B cell (primary cell): ENCODE results near the gene FBXO42.

Experiments used
- EZH2 ChIP-seq: IDR thresholded peaks from 2 replicates; pipeline ENCODE4 v1.6.1; 2012; ENCODE audit warnings: borderline replicate concordance, low read depth, mild to moderate bottlenecking, moderate library complexity, low read length; ENCODE audit not compliant: insufficient read depth, poor library complexity, severe bottlenecking
- TF ChIP-seq, protein P1 (sequence below): fragments of 200-600 bp; IDR thresholded peaks from one replicate; pipeline ENCODE4 v1.8.0; 2022; ENCODE audit warnings: antibody characterized with exemption, mild to moderate bottlenecking

- TF ChIP-seq, protein P1, sequence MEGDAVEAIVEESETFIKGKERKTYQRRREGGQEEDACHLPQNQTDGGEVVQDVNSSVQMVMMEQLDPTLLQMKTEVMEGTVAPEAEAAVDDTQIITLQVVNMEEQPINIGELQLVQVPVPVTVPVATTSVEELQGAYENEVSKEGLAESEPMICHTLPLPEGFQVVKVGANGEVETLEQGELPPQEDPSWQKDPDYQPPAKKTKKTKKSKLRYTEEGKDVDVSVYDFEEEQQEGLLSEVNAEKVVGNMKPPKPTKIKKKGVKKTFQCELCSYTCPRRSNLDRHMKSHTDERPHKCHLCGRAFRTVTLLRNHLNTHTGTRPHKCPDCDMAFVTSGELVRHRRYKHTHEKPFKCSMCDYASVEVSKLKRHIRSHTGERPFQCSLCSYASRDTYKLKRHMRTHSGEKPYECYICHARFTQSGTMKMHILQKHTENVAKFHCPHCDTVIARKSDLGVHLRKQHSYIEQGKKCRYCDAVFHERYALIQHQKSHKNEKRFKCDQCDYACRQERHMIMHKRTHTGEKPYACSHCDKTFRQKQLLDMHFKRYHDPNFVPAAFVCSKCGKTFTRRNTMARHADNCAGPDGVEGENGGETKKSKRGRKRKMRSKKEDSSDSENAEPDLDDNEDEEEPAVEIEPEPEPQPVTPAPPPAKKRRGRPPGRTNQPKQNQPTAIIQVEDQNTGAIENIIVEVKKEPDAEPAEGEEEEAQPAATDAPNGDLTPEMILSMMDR = no peak
- TF ChIP-seq EZH2 = no peak
Measured at GRCh38 chr1:16293538-16293937, 58.7 kb downstream of the FBXO42 start.
